Stomach (tissue), 4 donors: ENCODE results near the gene PLAC1.

ENCODE experiments used
- CTCF ChIP-seq, 7 experiments: fragments of 450-650 bp in 4 of 7; fragments of 200-600 bp in 3 of 7; sonication (generic) in 3 of 7; IDR thresholded peaks; one replicate each; pipeline ENCODE4 v1.5.1; 2016 to 2019; ENCODE audit warnings: antibody characterized with exemption in 7 of 7, control low read depth in 2 of 7, mild to moderate bottlenecking in 1 of 7
- POLR2A ChIP-seq, 4 donors: fragments of 450-650 bp; IDR thresholded peaks; one replicate each; pipeline ENCODE4 v1.6.1; 2016; ENCODE audit warnings: antibody characterized with exemption in 4 of 4, control low read depth in 2 of 4, mild to moderate bottlenecking in 1 of 4, moderate library complexity in 1 of 4

- TF ChIP-seq CTCF (IDR thresholded peaks at IDR 0.05) = no peak
- TF ChIP-seq POLR2A (IDR thresholded peaks at IDR 0.05) = no peak
Observed at GRCh38 chrX:134601240-134601765, 57.0 kb downstream of the PLAC1 start.
